Measurements from ENCODE around the gene MYRIP. TPM values are rescaled to one million over a fixed set of nuclear protein-coding genes. Genes with fewer than 3 reads are reported as not detected.

Gene MYRIP
- total and polyA plus RNA-seq, 11 donors = 0.42 to 2.2 (median 0.90) TPM

GRCh38 chr3:39978308-39978707 is 168.9 kb downstream of the MYRIP start:
- TF ChIP-seq POLR2A (IDR thresholded peaks at IDR 0.05) (no peak), CTCF (IDR thresholded peaks at IDR 0.05) (no peak)
- Histone ChIP-seq H3K9me3 (peaks cover 0 to 7% (median 0%) of the 10 kb centered on the region in 12 donors), H3K27me3 (no peaks in the 10 kb centered on the region), H3K27ac (no peak overlapping the region), H3K4me1 (peaks cover 0 to 8% (median 0%) of the 10 kb centered on the region in 12 donors), H3K4me3 (no peak overlapping the region), H3K36me3 (no peaks in the 10 kb centered on the region)
- no peak for ATAC-seq
- no peak for DNase-seq
- intact Hi-C loops (cut with DNase I) = no loop called here
- 47 to 62% (median 53%) methylated on average over 3 of the region's 3 CpGs for WGBS, 4 donors

GRCh38 chr3:39980058-39980457 is 170.6 kb downstream of the MYRIP start:
- intact Hi-C loops (cut with DNase I) = loop anchor here in 2 of 10 donors (10.0 kb wide), 2 partner anchors 255 to 265 kb away; no protein-coding TSS in a partner anchor
- peak in 3 of 4 donors; percentile 20 to 69 (median 59) for ATAC-seq
- TF ChIP-seq CTCF (IDR thresholded peaks at IDR 0.05) (no peak), POLR2A (IDR thresholded peaks at IDR 0.05) (no peak)
- Histone ChIP-seq H3K27me3 (no peaks in the 10 kb centered on the region), H3K27ac (peak overlapping the region in 2 of 12 donors; percentile 38 to 46), H3K4me3 (no peak overlapping the region), H3K36me3 (no peaks in the 10 kb centered on the region), H3K9me3 (peaks cover 0 to 7% (median 0%) of the 10 kb centered on the region in 12 donors), H3K4me1 (peaks cover 0 to 8% (median 0%) of the 10 kb centered on the region in 12 donors)
- 49 to 62% (median 57%) methylated on average over 4 of the region's 4 CpGs for WGBS, 4 donors
- peak in 1 of 5 donors; percentile 28 for DNase-seq

GRCh38 chr3:39980781-39981180 is 171.4 kb downstream of the MYRIP start:
- 73 to 77% (median 75%) methylated on average over 3 of the region's 3 CpGs for WGBS, 4 donors

More at GRCh38 chr3:39980781-39981180, 171.4 kb downstream of the MYRIP start:
- no peak for ATAC-seq
- H3K36me3 ChIP-seq = no peaks in the 10 kb centered on the region
- H3K9me3 ChIP-seq = peaks cover 0 to 7% (median 0%) of the 10 kb centered on the region in 12 donors
- no peak for DNase-seq
- no peak overlapping the region for H3K4me3 ChIP-seq
- no peak overlapping the region for H3K27ac ChIP-seq
- H3K4me1 ChIP-seq = peaks cover 0 to 8% (median 0%) of the 10 kb centered on the region in 12 donors
- no peak for TF ChIP-seq CTCF (IDR thresholded peaks at IDR 0.05)
- no peak for TF ChIP-seq POLR2A (IDR thresholded peaks at IDR 0.05)
- no peaks in the 10 kb centered on the region for H3K27me3 ChIP-seq
- intact Hi-C loops (cut with DNase I) = loop anchor here in 2 of 10 donors (10.0 kb wide), 2 partner anchors 256 to 266 kb away; no protein-coding TSS in a partner anchor
